GM21423 (cell line): Measurements from ENCODE around the gene TSPAN18.

Source experiments
- ATAC-seq: cut with Tn5 transposase; IDR thresholded peaks from one replicate; pipeline ENCODE4 v1.9.1; 2021; ENCODE audit warnings: mild to moderate bottlenecking, moderate library complexity; ENCODE audit not compliant: unreplicated experiment

The TSPAN18 gene

DNA sequence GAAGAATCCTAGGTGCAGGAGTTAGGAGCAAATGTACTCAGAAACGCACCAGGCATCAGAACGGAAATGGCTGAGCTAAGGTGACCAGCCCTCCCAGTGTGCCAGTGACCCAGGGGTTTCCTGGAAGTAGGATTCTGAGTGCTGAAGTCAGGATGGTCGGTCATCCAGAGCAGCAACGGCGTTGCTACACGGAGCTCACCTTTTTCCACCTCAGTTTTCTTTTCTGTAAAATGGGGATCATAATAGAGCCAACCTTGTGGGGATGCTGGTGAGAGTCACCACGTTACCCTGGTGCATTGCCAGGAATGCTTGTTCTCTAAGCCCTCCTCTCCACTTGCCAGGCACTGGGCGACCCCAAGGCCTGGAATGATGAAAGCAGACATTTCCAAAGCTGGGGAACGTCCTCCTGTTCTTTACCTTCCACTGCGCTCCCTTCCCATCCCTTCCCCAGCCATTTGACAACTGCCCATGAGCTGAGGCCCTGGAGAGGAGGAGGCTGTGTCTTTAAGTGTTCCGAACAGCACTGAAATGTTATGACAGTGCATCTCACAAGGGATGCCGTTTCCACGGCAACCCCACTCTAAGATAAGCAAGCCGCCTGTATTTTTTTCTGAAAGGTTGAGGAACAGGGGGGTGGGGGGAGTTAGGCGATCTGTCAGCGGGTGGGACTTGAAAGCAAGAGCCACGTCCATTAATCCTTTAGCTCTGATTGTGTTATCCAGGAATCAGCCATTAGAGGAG is 66.8 kb downstream of the TSPAN18 start:
- no peak for ATAC-seq

DNA sequence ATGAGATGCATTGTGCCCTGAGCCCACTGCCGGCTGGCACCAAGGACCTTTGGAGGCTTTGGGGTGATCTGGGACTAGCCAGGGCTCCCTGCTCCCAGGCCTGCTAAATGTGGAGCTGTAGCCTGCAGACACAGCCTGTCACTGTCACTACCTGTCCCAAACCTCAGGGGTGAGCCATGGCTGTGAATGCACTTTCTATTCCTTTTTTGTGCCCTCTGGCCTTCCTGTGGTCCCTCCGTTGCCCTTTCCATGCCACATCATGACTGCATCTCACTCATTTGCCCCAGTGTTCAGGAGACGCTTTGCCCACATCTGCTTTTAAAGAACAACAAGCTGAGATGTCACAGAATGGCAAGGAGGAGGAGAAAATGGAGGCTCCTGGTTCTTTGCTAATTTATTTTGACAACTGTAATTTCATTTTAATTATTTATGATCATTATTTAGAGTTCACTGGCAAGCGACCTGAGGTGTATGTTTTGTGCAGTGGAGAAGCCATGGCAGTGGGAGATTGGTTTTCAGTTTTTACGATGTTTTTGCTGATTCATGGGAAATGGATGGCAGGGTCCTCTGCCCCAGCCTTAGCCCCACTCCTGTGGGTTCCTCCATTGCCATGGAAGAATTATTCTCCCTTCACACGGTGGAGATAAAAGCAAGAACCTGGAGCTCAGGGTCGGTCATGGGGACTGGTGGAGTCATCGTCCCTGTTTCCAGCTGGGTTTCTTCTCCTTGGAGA is 69.2 kb downstream of the TSPAN18 start:
- ATAC-seq = no peak

DNA sequence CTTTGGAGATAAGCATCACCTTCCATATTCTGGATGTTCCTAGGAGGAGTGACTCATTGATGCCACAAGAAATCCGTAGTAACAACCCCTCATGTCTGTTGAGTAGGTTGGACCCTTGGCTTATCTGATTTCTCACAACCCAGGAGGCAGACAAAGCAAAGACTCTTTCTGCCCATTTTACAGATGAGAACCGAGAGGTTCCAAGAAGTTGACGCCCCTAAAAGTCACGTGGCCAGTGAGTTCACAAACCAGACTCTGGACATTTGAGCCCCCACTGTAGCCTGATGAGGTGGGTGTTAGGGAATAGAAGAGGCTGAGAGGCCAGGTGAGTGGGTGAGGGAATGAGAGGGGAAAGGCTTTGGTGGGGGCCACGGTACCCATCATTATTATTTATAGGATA is 70.3 kb downstream of the TSPAN18 start:
- ATAC-seq = no peak

DNA sequence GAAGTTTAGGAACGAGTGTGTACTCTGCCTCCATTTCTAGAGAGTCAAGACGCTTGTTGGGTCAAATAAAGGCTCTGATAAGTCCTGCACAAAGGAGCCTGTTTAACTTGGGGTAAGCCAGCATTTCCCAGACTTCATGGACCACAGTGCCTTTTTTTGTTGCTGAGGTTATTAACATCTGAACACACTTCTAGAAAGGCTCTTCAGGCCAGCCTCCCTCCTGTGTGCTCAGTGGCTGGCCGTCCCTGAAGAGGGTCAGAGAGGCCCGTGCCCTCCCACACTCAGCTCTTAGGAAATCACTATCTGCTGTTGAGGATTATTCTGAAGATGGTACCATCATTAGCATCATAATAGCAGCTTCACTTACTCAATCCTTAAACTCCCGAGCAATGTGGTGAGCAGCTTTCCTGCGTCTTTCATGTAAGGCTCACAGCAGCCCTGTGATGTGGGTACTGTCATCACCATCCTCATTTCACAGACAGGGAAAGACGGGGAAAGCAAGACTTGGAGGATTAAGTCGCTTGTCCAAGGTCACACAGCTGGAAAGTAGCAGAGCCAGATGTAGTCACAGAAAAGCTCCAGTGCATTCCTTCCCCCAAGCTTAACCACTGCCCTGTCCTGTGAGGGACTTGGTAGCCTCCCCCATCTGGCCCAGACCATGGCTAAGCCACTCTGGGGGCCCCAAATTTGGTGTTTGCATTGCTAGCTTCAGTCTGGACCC is 71.3 kb downstream of the TSPAN18 start:
- ATAC-seq = no peak

DNA sequence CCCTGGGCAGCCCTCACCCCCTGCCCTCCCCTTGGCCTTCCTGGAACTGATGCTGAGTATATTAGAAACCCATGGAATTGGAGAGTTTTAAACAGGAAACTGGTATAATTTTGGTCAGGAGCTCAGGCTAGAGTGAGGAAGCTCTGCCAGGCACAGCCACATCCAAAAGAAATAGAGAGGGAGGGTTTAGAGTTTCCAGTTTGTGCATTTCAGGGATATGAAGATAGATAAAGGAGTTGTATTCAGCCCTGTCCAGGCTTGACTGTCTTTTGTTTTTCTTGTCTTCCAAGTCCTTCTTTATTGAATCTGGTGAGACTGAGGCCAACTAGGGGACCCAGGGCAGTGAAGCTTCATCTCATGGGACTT is 71.8 kb downstream of the TSPAN18 start:
- ATAC-seq = no peak

DNA sequence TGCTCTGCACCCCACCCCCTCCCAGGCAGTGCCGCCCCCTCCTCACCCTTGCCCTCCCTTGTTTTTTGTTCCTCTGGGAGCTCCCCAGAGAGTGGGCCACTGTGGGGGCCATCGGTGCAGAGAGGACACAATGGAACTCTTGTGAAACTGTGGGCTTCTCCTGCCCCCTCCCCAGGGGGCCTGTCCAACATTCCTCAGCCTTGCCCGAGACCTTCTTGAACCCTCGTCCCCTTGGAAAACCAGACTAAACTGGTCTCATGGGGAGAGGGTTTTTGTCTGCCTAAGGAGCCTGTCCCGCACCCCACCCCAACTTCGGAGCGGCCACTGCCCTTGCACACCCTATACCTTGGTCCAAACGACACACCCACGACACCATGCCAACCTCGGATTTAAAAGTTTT is 72.2 kb downstream of the TSPAN18 start:
- no peak for ATAC-seq

DNA sequence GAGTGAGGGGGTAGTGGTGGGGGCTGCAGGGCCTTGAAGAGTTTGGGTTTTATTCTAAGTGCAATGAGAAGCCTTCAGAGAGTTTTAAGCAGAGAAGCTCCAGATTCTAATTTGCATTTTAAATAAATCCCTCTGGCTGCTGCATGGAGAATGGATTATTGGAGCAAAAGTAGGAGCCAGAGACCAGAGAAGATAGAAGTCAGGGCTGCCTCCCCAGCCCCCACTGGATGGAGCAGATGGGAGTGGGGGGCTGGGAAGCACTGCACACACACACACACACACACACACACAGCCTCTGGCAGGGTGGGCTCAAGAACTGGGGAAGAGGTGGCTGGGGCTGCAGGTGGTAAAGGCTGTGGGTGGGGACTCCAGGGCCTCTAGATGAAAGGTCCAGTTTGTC is 75.6 kb downstream of the TSPAN18 start:
- ATAC-seq = no peak

DNA sequence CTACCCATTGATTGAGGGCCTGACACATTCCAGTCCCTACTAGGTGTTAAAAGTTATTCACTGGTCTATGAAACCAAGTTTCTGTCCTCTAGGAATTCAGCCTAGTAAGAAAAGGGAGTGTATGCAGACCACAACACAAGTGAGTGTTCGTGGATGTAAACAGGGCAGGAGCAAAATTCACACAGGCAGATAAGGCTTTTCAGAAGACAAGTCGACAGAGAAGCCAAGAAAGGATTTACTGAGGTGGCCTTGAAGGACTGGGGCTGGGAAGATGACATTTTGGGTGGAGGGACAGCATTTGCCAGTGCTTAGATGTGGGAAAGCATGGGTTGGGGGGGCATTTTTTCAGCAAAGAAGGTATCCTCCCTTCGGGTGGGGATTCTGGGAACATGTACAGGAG is 76.2 kb downstream of the TSPAN18 start:
- ATAC-seq = no peak

DNA sequence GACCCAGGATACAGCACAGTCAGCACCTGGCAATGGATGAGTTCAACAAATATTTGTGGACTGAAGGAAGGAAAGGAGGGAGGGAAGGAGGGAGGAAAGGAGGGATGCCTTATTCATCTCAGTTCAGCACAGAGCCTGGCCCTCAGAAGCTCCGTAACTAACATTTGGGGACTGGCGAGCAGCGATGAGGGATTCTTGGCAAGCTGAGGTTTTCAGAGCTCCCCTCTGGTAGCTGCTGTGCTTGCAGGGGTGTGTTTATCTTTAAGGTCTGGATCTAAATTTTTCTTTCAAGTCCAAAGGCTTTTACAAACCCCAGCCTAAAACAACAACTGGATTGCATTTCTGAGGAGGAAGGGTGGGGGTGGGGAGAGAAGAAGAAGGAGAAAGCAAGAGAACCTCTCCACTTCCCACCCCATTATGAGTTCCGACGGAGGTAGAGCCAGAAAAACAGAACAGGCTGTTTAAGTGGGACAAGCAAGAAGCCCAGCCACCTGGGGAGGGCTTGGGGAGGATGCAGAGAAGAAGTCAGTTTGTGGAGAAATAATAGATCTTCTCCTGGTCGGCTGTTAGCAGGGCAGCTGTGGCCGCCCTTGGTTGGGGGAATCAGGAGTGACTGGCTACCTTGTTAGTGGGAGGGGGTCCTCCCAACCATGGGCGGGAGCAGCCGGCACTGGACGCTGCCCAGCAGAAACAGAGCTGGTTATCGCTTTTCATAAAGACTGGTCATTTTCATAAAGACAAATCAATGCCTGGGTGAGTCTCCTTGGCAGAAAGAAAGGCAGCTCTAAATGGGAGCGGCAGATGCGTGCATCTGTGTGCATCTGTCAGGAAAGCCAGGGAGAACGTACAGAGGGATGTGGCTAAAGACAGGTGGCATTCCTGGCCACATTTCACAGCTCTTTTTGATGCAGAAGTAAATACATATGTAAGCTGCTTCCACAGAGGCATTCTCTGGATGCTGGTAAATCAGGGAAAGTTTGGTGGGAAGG is 78.0 kb downstream of the TSPAN18 start:
- no peak for ATAC-seq

DNA sequence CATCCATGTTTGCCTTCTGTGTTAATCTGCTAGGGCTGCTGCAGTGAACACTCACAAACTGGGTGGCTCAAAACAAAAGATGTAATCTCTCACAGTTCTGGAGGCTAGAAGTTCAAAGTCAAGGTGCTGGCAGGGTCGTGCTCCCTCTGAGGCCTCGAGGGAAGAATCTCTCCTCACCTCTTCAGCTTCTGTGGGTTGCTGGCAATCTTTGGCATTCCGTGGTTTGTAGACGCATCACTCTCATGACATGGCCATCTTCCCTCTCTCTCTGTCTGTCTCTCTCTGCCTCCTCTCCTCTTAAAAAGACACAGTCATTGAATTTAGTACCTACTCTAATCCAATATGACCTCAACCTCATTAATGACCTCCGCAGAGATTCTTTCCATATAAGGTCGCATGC is 78.8 kb downstream of the TSPAN18 start:
- ATAC-seq = no peak

DNA sequence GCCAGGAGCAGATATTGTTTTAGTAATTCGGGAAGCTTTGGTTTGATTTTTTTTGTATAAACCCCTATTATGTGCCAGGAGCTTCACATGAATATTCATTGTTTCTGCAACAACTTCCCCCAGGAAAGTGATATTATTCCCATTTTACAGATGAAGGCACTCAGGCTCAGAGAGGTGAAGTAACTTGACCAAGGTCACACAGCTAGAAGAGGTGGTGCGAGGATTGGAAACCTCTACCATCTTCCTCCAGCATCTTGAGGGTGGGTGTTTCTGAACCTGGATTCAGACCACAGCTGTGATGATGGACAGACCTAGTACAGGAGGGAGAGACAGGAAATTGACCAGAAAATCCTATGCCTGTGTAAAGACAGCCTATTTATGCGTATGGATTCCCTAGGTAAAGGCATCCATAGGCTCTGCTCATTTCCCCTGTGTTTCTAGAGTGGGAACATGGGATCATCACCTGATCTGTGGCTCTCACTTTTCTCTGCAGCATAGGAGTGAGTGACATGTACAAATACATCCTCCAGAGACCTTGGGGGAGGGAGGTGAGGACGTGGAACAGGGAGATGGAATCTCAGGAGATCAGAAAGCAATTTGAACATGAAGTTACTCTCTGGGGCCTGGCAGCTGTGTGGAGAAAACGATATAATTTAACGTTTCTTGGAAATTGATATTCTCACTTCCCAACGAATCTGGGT is 81.4 kb downstream of the TSPAN18 start:
- ATAC-seq = no peak

DNA sequence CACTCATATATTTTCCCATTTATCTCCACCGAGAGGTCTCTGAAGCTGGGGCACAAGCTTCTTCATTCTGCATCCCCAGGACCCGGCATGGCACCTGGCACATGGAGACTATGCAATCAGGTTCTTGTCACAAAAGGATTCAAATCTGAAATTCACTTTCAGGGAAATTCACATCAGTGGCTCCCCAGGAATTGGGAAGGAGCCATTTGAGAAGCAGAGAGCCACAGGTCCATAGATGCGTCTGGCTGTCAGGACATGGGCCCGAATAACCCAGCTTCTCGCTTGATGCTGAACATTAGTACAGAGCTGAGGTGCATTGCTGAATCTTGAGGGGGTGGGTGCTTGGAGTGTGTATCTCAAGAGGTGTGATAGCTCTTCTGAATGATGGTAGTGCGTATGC is 82.5 kb downstream of the TSPAN18 start:
- no peak for ATAC-seq

DNA sequence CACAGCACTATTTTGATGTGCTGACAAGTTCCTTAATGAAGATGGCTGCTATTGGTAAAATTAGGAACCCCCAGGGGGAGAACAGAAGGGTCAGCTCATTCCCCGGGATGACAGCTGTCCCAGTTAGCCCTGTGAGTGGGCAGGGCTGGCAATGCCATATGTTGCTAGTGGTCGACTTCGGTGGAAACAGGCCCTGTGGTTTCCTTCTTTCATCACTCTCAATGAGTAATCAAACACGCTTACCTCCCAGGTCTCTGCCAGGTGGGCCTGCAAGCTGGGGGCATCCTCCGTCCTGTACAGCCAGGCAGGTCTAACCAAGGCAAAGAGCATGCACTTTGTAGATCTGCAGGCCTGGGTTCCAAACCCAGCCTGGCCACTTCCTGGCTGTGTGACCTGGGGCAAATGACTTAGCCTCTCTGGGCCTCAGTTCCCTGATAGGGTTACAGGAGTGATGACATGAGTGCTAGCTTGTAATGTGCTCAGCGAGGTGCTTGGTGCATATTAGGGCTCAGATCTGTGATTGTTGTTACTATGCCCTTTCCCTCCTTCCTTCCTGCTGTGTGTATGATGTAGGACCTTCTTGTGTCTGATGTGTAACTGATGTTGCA is 85.2 kb downstream of the TSPAN18 start:
- ATAC-seq = no peak

DNA sequence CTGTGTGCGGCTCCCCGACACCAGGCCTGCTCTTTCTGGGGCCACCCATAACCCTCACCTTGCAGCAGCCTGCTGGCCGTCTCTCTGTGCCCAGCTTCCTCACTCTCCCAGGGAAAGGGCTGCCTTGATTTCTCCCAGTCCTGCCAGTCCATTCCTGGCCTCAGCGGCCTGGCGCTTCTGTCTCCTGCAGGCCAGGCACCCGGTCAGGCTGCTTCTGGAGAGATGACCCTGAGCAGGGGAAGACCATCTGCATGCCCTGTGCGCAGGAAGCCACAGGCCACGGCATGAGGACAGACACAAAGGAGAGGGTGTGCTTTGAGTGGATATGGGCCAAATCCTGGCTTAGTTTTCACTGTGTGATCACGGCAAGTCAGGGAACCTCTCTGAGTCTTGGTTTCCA is 86.2 kb downstream of the TSPAN18 start:
- ATAC-seq = no peak

DNA sequence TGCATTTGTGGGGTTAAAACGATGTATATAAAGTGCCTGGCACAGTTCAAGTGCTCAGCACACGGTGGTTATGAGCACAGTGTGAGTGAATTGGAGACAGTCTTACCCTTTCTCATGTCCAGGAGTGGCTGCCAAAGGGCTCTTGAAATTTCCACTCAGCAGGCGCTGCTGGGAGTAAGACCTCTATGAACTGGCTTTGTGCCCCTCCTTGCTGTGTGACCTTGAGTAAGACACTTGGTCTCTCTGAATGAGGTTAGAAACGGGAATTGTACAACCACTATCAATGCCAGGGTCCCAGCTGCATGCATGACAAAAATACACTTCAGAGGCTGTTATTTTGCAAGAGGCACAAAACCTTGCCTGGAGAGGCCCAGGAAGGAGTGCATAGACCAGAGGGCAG is 86.6 kb downstream of the TSPAN18 start:
- no peak for ATAC-seq

DNA sequence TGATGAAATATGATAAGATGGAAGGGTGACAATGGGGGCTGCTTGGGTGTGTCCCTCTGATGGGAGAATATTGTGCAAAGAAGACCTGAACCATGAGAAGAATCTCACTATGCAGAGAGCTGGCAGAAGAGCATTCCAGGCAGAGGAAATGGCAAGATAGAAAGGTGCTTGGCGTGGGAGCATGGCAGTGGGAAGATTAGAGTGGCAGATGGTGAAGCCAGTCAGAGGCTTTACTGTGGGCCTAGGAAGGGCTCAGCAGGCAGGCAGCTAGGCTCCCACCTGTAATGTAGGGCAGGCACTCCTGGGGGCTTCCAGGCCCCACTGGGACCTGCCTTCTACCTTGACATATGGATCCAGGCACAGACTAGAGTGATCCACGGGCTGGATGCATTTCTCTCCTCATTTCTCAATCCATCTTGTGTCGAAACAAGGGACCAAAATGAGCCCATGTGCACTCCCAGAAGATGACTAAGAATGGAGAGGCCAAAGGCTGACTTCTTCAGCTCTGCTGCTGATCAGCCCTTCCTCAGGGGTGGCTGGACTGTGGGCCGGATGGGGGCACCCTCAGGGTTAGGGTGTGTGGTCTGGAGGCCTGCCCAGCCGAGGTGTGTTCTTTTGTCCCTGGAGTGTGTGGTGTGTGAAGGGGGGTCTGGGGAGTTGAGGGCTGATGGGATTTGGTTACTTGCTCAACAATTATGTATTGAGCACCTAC is 88.3 kb downstream of the TSPAN18 start:
- ATAC-seq = no peak

DNA sequence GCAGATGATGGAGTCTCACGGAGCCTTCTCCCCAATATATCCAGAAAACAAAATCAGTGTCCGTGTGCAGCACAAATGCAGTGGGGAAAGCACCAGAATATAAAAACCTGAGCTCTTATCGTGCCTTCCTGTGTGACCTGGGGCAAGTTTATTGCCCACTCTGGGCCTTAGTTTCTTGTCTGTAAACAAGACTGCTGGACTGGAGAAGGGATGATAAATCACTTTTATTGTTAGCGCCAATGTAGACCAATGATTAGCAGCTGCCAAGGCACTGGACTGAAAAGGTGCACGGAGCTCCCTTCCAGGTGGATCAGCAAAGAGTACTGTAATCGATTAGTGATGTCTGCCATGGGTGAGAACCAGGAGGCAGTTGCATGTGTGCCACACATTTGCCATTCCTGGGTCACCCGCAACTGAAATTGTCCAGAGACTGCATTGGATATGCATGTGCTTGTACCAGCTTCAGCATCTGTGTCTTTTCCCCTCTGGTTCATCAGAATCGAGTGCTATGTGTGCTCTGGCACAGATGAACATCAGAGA is 89.2 kb downstream of the TSPAN18 start:
- ATAC-seq = no peak

DNA sequence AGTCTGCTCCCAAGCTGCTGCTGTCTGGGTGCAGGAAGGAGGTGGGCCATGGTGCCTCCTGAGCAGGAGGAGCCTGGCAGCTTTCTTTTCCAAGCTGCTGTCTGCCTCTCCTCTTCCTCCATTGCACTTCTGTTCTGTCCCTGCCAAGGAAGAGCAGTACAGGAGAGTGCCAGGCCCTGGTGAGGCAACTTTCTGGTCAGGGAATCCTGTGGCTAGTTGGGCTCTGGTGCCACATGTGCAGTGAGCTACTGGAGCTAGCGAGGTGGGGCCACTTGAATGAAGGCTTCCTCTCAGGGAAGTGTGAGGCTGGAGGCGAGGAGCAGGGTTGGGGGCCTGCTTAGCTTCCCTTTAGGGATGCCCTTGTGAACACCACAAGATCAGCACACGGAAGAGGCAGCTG is 90.0 kb downstream of the TSPAN18 start:
- ATAC-seq = no peak
